Measurements from ENCODE around the gene EGFR.

EGFR gene

GRCh38 chr7:55019691-55020465 is 1.1 kb downstream of the EGFR start:
- peak; percentile 52 for DNase-seq (ENCODE audit: low spot score)
- TF ChIP-seq, protein P1, sequence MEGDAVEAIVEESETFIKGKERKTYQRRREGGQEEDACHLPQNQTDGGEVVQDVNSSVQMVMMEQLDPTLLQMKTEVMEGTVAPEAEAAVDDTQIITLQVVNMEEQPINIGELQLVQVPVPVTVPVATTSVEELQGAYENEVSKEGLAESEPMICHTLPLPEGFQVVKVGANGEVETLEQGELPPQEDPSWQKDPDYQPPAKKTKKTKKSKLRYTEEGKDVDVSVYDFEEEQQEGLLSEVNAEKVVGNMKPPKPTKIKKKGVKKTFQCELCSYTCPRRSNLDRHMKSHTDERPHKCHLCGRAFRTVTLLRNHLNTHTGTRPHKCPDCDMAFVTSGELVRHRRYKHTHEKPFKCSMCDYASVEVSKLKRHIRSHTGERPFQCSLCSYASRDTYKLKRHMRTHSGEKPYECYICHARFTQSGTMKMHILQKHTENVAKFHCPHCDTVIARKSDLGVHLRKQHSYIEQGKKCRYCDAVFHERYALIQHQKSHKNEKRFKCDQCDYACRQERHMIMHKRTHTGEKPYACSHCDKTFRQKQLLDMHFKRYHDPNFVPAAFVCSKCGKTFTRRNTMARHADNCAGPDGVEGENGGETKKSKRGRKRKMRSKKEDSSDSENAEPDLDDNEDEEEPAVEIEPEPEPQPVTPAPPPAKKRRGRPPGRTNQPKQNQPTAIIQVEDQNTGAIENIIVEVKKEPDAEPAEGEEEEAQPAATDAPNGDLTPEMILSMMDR (IDR thresholded peaks at IDR 0.05; ENCODE audit: extremely low read depth, insufficient read depth, missing control alignments): no peak
- in situ Hi-C loops (cut with MboI; ENCODE audit: low pct_unique_long_range_greater_than_20kb, low sequenced_read_pairs, unreplicated experiment): no loop called here

DNA sequence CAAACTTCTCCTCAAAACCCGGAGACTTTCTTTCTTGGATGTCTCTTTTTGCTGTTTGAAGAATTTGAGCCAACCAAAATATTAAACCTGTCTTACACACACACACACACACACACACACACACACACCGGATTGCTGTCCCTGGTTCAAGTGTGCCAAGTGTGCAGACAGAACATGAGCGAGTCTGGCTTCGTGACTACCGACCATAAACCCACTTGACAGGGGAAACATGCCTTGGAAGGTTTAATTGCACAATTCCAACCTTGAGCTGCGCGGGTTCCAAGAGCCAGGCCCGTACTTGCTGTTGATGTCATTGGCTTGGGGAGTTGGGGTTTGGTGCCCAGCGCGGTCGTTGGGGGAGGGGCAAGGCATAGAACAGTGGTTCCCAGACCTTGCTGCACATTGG is 1.7 kb downstream of the EGFR start:
- DNase-seq (ENCODE audit: low spot score): no peak
- in situ Hi-C loops (cut with MboI; ENCODE audit: low pct_unique_long_range_greater_than_20kb, low sequenced_read_pairs, unreplicated experiment): no loop called here
- TF ChIP-seq, protein P1 (IDR thresholded peaks at IDR 0.05; ENCODE audit: extremely low read depth, insufficient read depth, missing control alignments): no peak

DNA sequence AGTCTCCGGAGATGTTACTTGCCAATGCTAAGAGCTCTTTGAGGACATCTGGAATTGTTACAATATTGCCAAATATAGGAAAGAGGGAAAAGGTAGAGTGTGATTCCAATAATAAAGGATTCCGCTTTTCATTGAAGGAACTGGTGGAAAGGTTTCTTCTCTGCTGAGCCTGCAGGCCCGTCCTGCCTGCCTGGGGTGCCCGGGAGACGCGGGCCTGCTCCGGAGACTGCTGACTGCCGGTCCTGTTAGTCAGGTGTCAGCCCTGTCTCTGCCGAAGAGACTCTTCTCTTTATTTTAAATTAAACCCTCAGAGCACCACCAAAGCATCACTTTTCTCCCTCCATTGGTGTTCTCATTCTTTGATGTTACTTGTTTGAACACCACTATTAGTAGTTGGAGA is 2.2 kb downstream of the EGFR start:
- DNase-seq (ENCODE audit: low spot score): no peak
- TF ChIP-seq, protein P1 (IDR thresholded peaks at IDR 0.05; ENCODE audit: extremely low read depth, insufficient read depth, missing control alignments): no peak
- in situ Hi-C loops (cut with MboI; ENCODE audit: low pct_unique_long_range_greater_than_20kb, low sequenced_read_pairs, unreplicated experiment): no loop called here

DNA sequence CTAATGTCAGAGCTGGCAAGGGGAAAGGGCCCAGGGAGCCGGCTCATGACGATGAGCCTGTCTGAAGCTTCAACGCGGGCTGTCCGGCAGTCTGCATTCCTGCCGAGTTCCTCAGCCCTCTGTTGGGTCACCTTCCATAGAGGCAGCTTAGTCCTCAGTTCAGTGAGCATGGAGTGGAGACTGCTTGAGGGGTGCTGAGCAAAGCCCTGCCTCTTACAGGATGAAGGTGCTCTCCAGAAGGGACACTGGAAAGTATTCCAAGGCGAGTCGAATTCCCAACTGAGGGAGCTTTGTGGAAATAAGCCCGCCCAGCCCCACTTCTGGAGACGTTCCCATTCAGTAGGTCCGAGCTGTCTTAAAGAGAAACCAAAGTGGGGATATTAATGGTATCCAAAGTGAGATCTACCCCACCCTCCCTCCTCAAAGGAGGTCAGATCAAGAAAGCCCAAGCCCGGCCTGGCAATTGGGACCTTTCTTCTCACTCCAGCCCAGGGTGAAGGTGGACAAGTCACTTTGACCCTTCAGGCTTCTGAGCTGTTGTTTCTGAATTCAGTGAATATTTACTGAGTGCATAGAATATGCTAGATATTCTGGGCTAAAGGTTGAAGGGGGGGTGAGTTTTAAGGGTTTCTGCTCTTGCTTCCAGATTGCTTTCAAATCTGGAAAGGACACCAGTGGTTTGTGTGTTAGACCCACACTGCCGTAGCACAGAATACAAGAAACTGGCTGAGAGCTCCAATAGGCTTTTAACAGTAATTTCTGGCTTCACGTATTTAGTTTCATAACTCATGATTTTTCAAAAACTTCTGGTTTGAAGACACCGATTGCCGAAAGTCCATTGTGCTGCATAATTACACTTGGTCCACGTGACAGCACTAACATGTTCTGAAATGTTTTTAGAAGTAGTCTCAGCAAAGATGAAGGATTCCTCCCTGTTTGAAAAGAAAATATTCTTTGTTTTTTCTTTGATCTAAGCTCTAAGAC is 3.5 kb downstream of the EGFR start:
- in situ Hi-C loops (cut with MboI; ENCODE audit: low pct_unique_long_range_greater_than_20kb, low sequenced_read_pairs, unreplicated experiment): no loop called here
- TF ChIP-seq, protein P1 (IDR thresholded peaks at IDR 0.05; ENCODE audit: extremely low read depth, insufficient read depth, missing control alignments): no peak
- no peak for DNase-seq (ENCODE audit: low spot score)

DNA sequence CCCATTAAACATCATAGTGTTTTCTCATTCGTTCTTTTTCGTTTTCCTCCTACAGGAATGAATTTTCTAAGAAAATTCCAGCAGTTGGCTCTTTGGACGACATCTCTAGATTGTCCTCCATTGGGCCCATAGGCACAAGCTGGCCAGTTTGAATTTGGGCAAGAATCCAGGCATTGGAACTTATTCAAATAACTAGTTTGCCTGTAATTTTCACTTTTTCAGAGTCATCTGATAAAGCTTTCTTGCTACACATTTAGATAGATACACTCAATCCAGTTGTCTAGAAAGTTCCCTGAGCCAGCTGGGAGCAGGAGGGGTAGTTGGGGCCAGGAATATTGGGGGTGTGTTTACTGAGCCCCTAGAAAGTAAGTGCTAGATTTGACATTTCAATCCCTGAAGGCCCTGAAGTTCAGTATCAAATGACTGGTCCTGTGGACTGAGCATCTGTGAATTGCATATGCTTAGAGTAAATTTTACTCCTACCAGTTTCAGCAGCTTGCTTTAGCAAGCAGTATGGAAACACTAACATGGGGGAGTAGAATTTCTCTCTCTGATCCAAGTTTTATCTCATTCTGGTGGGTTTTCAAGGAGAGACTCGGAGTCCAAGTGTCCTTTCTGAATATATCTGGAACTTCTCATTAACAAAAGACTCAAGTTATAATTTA is 5.2 kb downstream of the EGFR start:
- DNase-seq (ENCODE audit: low spot score): no peak
- TF ChIP-seq, protein P1 (IDR thresholded peaks at IDR 0.05; ENCODE audit: extremely low read depth, insufficient read depth, missing control alignments): no peak
- in situ Hi-C loops (cut with MboI; ENCODE audit: low pct_unique_long_range_greater_than_20kb, low sequenced_read_pairs, unreplicated experiment): no loop called here

GRCh38 chr7:55024776-55025175 is 6.0 kb downstream of the EGFR start:
- in situ Hi-C loops (cut with MboI; ENCODE audit: low pct_unique_long_range_greater_than_20kb, low sequenced_read_pairs, unreplicated experiment): no loop called here
- TF ChIP-seq, protein P1 (IDR thresholded peaks at IDR 0.05; ENCODE audit: extremely low read depth, insufficient read depth, missing control alignments): no peak
- no peak for DNase-seq (ENCODE audit: low spot score)
